Endothelial cell of umbilical vein (primary cell): Measurements from ENCODE around the gene NOTCH1. TPM values are rescaled to one million over a fixed set of nuclear protein-coding genes. Genes with fewer than 3 reads are reported as not detected.

Experiments used
- BruUV-seq: library from RNA; stranded (reverse); fragments of 400-500 nt; replicated peaks from 2 replicates; lab custom pipeline; 2021; lab: Mats Ljungman, UMichigan
- CTCF ChIA-PET: fragments of 300-600, 350-600 bp; sonication (Branson Sonifier 250); formaldehyde crosslinking; loops from one replicate; lab custom pipeline; 2021; ENCODE audit warnings: antibody characterized with exemption, inconsistent platforms; lab: Charles Lee
- POLR2A ChIA-PET: fragments of 300-600, 350-600 bp; sonication (Branson Sonifier 250); formaldehyde crosslinking; loops from one replicate; lab custom pipeline; 2021; ENCODE audit warnings: antibody characterized with exemption, inconsistent platforms; lab: Charles Lee
- DNase-seq: peaks from one replicate; pipeline ENCODE4 v3.0.0-alpha.2; 2011; ENCODE audit warnings: low read depth, low spot score
- FAIRE-seq: peaks from 2 replicates; lab custom pipeline; 2011; peaks lifted over from hg19 to GRCh38; lab: Jason Lieb, UNC
- H2AFZ ChIP-seq: 2 replicates; pipeline ENCODE4 v1.6.0; 2012; ENCODE audit warnings: low read depth, low read length, control low read depth, inconsistent platforms
- H3K27ac ChIP-seq: 2 replicates; pipeline ENCODE4 v1.5.1; 2011; ENCODE audit warnings: low read depth, mild to moderate bottlenecking, control low read depth, low read length, moderate library complexity; ENCODE audit not compliant: insufficient read depth
- H3K27me3 ChIP-seq, 2 experiments: 2 replicates each; pipeline versions ENCODE4 v1.6.0 to v1.6.1; 2011; ENCODE audit warnings: low read length in 2 of 2, mixed read lengths in 1 of 2; ENCODE audit not compliant: control insufficient read depth in 2 of 2, insufficient read depth in 2 of 2
- H3K36me3 ChIP-seq, 2 experiments: 2 replicates in 1 of 2; 3 replicates in 1 of 2; pipeline ENCODE4 v1.5.1; 2011; ENCODE audit warnings: low read length in 2 of 2, mild to moderate bottlenecking in 1 of 2, moderate library complexity in 1 of 2; ENCODE audit not compliant: control insufficient read depth in 2 of 2, insufficient read depth in 2 of 2; ENCODE audit errors: extremely low read depth in 1 of 2
- H3K4me1 ChIP-seq: 3 replicates; pipeline ENCODE4 v1.5.1; 2011; ENCODE audit warnings: mild to moderate bottlenecking, low read length; ENCODE audit not compliant: control insufficient read depth, insufficient read depth; ENCODE audit errors: extremely low read depth
- H3K4me2 ChIP-seq: 2 replicates; pipeline ENCODE4 v1.6.1; 2011; ENCODE audit warnings: low read length, control low read depth, mixed read lengths; ENCODE audit not compliant: insufficient read depth
- H3K4me3 ChIP-seq, 3 experiments: fragments of 200-600 bp in 1 of 3; sonication (generic), shearing (Covaris generic) in 1 of 3; replicated peaks in 1 of 3; 2 replicates each; pipeline ENCODE4 v1.5.1; 2011 to 2016; ENCODE audit warnings: control low read depth in 3 of 3, low read length in 3 of 3, mild to moderate bottlenecking in 2 of 3, inconsistent platforms in 1 of 3, low read depth in 1 of 3, moderate library complexity in 1 of 3; ENCODE audit not compliant: insufficient read depth in 1 of 3
- H3K79me2 ChIP-seq: 2 replicates; pipeline ENCODE4 v1.6.0; 2012; ENCODE audit warnings: low read length, inconsistent platforms; ENCODE audit not compliant: control insufficient read depth, insufficient read depth
- H3K9ac ChIP-seq: replicated peaks from 2 replicates; pipeline ENCODE3; 2011; ENCODE audit warnings: low read length, control low read depth; ENCODE audit not compliant: insufficient read depth; ENCODE audit errors: extremely low read depth
- H3K9me1 ChIP-seq: replicated peaks from 3 replicates; pipeline ENCODE4 v1.6.0; 2011; ENCODE audit warnings: mild to moderate bottlenecking, low read length; ENCODE audit not compliant: control insufficient read depth, insufficient read depth; ENCODE audit errors: extremely low read depth
- H3K9me3 ChIP-seq: replicated peaks from 2 replicates; pipeline ENCODE4 v1.5.1; 2012; ENCODE audit warnings: low read length, inconsistent platforms; ENCODE audit not compliant: control insufficient read depth, insufficient read depth
- H4K20me1 ChIP-seq: replicated peaks from 2 replicates; pipeline ENCODE3; 2011; ENCODE audit warnings: mild to moderate bottlenecking, low read length; ENCODE audit not compliant: control insufficient read depth, insufficient read depth; ENCODE audit errors: extremely low read depth
- CTCF ChIP-seq, 2 donors: IDR thresholded peaks; 1 replicate in 1 of 2; 2 replicates in 1 of 2; pipeline ENCODE4 v1.5.1; 2011; ENCODE audit warnings: low read length in 2 of 2, mild to moderate bottlenecking in 2 of 2, moderate library complexity in 2 of 2, control low read depth in 1 of 2, inconsistent platforms in 1 of 2, low read depth in 1 of 2; ENCODE audit not compliant: insufficient read depth in 1 of 2; ENCODE audit errors: extremely low read depth in 1 of 2
- EZH2 ChIP-seq: IDR thresholded peaks from 2 replicates; pipeline ENCODE4 v1.6.1; 2012; ENCODE audit warnings: borderline replicate concordance, low read depth, mild to moderate bottlenecking, moderate library complexity, low read length, inconsistent platforms; ENCODE audit not compliant: severe bottlenecking
- FOS ChIP-seq: IDR thresholded peaks from 2 replicates; pipeline ENCODE4 v1.6.1; 2011; ENCODE audit warnings: mild to moderate bottlenecking, low read length, moderate library complexity, borderline replicate concordance; ENCODE audit not compliant: insufficient read depth
- GATA2 ChIP-seq: IDR thresholded peaks from 2 replicates; pipeline ENCODE4 v1.7.0; 2011; ENCODE audit warnings: low read depth, mild to moderate bottlenecking, moderate library complexity, mixed read lengths, low read length; ENCODE audit not compliant: insufficient read length, insufficient read depth
- JUN ChIP-seq: IDR thresholded peaks from 2 replicates; pipeline ENCODE4 v1.6.1; 2011; ENCODE audit warnings: borderline replicate concordance, low read depth; ENCODE audit not compliant: insufficient read length, insufficient read depth
- MYC ChIP-seq: IDR thresholded peaks from one replicate; pipeline ENCODE4 v1.6.1; 2011; ENCODE audit warnings: mild to moderate bottlenecking, low read depth, low read length
- POLR2A ChIP-seq: IDR thresholded peaks from 2 replicates; pipeline ENCODE4 v1.6.1; 2012; ENCODE audit warnings: low read depth, mild to moderate bottlenecking, control low read depth, low read length
- POLR2AphosphoS5 ChIP-seq: IDR thresholded peaks from 2 replicates; pipeline ENCODE4 v1.6.1; 2012; ENCODE audit warnings: low read depth, mild to moderate bottlenecking, control low read depth, low read length, moderate library complexity; ENCODE audit not compliant: insufficient read depth
- dilution Hi-C: fragments of 300-500 bp; cut with MboI; formaldehyde crosslinking; loops from one replicate; pipeline ENCODE4 v1.15.0; 2019; ENCODE audit warnings: low sequenced_read_pairs; ENCODE audit not compliant: extremely low pct_ligation_motif_present
- intact Hi-C: fragments of 100-400 bp; cut with micrococcal nuclease; formaldehyde crosslinking; loops from one replicate; pipeline ENCODE4 v1.10.0; 2022
- polyA plus RNA-seq, 4 experiments: library from polyadenylated mRNA; depleted of rRNA in 3 of 4; stranded (reverse) in 3 of 4; unstranded in 1 of 4; fragments of >200 nt; gene quantifications; 2 replicates each; pipeline versions ENCODE4 v1.2.1 to v1.2.3, GENCODE V29; 2011 to 2012; ENCODE audit warnings: missing spikeins in 1 of 4
- total RNA-seq: library from RNA; stranded (reverse); gene quantifications from 2 replicates; pipeline ENCODE4 v1.2.3, GENCODE V29; 2021
- TF ChIP-seq, protein P1 (sequence below): IDR thresholded peaks from 2 replicates; pipeline ENCODE4 v1.6.1; 2011; ENCODE audit not compliant: insufficient read depth, insufficient read length

The NOTCH1 gene
- total and polyA plus RNA-seq, 2 donors (not counting 3 experiments of a cell fraction or from before 2014, with no cell fraction given), result 31.7 to 153 TPM

DNA sequence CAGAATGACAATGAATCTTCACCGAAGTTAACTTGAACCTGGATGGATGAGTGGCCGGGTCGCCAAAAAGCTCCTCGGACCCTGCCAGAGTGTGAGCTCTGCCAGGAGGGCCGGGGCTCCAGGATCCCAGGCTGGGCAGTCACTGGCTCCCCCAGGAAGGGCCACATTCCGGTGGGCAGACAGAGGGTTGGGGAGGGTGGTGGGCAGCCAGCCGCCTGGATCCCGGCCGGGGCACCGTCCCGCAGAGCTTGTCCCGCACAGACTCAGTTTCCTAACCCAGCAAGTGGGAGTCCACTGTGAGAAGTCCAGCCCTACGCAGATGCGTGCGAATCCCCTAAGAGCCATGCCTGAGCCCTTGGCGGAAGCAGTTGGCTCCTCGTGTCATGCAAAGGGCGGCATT, 10.3 kb upstream of the NOTCH1 start:
- dilution Hi-C loops, result loop anchor here (10.0 kb wide), 1 partner anchor 71 kb away; the partner anchor contains the start of gene SEC16A
- DNase-seq (no peak), FAIRE-seq (no peak)
- Histone ChIP-seq H3K9me3 (no peaks in the 10 kb centered on the region), H3K4me2 (no peak overlapping the region), H3K27ac (no peak overlapping the region), H4K20me1 (no peaks in the 10 kb centered on the region), H3K9me1 (no peaks in the 10 kb centered on the region), H2AFZ (no peak overlapping the region), H3K9ac (no peak overlapping the region), H3K79me2 (no peaks in the 10 kb centered on the region), H3K4me1 (peaks cover 6% of the 10 kb centered on the region), H3K36me3 (no peaks in the 10 kb centered on the region), H3K4me3 (no peak overlapping the region), H3K27me3 (no peaks in the 10 kb centered on the region)
- intact Hi-C loops, result no loop called here
- no TSS peak for BruUV-seq
- TF ChIP-seq, protein P1, sequence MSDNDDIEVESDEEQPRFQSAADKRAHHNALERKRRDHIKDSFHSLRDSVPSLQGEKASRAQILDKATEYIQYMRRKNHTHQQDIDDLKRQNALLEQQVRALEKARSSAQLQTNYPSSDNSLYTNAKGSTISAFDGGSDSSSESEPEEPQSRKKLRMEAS, result no peak
- TF ChIP-seq GATA2 (no peak), POLR2AphosphoS5 (no peak), POLR2A (no peak), JUN (no peak), MYC (no peak), FOS (no peak), EZH2 (no peak), CTCF (IDR thresholded peaks at IDR 0.05; ENCODE audit: extremely low read depth in 1 of 2, insufficient read depth in 1 of 2, low read depth in 1 of 2, low read length in 2 of 2) (no peak)
- ChIA-PET POLR2A (no interaction called here), CTCF (no interaction called here)
